GM12892 (cell line): ENCODE measurements around the gene DTHD1.

Experiments used
- POLR2A ChIP-seq: IDR thresholded peaks from 2 replicates; pipeline ENCODE4 v1.6.1; 2011; ENCODE audit warnings: low read depth, low read length, control low read depth
- POLR2AphosphoS5 ChIP-seq: IDR thresholded peaks from 2 replicates; pipeline ENCODE4 v1.6.1; 2011; ENCODE audit warnings: low read depth, low read length, control low read depth
- TAF1 ChIP-seq: IDR thresholded peaks from 2 replicates; pipeline ENCODE4 v1.6.1; 2011; ENCODE audit warnings: low read depth, mild to moderate bottlenecking, control low read depth, low read length, borderline replicate concordance

GRCh38 chr4:36242629-36243354 lies 38.6 kb upstream of the DTHD1 start:
- TF ChIP-seq POLR2AphosphoS5: no peak
- no peak for TF ChIP-seq TAF1
- TF ChIP-seq POLR2A: no peak
